ENCODE results near the gene CLCN3.
A peak's percentile ranks its signal among the peaks of the same experiment; 100 is the strongest.

DNA sequence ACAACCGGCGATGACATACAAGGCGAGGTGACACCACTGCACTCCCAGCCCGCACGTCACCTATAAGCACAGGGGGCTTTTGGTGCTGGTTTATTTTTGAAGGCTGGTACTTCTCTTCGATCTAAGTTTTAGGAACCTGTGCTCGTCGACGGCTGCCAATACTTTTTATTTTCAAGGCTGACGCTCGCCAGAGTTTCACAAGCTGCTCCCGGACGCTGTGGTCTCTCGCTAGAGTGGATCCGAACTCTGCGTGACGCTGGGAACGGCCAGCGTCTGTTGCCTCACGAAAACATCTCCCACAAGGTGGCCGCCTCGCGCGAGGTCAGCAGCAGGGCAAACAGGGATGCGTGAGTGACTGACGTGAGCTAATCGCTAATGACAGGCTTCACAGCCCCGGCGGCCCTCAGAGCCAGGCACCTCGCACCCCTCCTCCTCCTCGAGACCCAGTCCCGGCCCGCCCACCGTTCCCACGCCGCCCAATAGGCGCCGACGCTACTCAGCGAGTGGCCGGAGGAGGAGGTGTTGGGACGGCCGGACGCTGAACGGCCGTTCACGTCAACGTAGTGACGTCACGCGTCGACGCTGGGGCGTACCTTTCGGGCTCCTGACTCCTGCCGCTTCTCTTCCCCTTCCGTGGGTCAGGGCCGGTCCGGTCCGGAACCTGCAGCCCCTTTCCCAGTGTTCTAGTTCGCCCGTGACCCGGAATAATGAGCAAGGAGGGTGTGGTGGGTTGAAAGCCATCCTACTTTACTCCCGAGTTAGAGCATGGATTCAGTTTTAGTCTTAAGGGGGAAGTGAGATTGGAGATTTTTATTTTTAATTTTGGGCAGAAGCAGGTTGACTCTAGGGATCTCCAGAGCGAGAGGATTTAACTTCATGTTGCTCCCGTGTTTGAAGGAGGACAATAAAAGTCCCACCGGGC, at the start of gene CLCN3:
- TF ChIP-seq POLR2AphosphoS5 (IDR thresholded peaks at IDR 0.05; ENCODE audit: low read depth, low read length) (peak; percentile 98), SIN3A (IDR thresholded peaks at IDR 0.05; ENCODE audit: borderline replicate concordance, insufficient read depth, low read length) (peak; percentile 83; the same call in 1 of the 2 replicates), TAF1 (IDR thresholded peaks at IDR 0.05; ENCODE audit: borderline replicate concordance, insufficient read depth, low read length) (peak; percentile 84)
- TF ChIP-seq, protein P1, sequence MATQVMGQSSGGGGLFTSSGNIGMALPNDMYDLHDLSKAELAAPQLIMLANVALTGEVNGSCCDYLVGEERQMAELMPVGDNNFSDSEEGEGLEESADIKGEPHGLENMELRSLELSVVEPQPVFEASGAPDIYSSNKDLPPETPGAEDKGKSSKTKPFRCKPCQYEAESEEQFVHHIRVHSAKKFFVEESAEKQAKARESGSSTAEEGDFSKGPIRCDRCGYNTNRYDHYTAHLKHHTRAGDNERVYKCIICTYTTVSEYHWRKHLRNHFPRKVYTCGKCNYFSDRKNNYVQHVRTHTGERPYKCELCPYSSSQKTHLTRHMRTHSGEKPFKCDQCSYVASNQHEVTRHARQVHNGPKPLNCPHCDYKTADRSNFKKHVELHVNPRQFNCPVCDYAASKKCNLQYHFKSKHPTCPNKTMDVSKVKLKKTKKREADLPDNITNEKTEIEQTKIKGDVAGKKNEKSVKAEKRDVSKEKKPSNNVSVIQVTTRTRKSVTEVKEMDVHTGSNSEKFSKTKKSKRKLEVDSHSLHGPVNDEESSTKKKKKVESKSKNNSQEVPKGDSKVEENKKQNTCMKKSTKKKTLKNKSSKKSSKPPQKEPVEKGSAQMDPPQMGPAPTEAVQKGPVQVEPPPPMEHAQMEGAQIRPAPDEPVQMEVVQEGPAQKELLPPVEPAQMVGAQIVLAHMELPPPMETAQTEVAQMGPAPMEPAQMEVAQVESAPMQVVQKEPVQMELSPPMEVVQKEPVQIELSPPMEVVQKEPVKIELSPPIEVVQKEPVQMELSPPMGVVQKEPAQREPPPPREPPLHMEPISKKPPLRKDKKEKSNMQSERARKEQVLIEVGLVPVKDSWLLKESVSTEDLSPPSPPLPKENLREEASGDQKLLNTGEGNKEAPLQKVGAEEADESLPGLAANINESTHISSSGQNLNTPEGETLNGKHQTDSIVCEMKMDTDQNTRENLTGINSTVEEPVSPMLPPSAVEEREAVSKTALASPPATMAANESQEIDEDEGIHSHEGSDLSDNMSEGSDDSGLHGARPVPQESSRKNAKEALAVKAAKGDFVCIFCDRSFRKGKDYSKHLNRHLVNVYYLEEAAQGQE (IDR thresholded peaks at IDR 0.05; ENCODE audit: insufficient read depth in 1 of 2, low read depth in 2 of 2, low read length in 2 of 2) = peak in 1 of 2 experiments; percentile 55; a peak in 1 of 4 replicates
